ENCODE measurements around the gene LRCH1. TPM values are rescaled to one million over a fixed set of nuclear protein-coding genes. Genes with fewer than 3 reads are reported as not detected.
A peak's percentile ranks its signal among the peaks of the same experiment; 100 is the strongest.

Gene LRCH1
- total RNA-seq, 4 donors from 2014 or later = 13.6 to 29.7 (median 18.5) TPM

DNA sequence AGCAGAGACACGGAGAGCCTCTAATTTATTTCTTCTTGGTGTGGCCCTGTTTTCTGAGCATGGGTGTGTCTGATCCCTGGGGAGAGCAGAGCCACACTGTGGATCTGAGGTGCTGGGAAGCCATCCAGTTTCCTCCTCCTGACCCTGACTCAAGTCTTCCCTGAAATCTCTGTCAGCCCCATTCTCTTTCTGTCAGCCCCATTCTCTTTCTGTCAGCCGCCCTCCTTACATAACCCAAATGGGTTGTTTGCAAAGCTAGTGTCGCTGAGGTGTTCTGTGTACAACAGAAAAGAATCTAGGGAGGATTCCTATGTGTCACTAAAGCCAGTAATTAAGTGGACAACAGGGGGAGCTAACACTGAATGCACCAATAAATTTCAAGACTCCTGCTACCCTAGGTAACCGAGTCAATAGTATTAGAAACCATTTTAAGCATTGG lies 50.2 kb downstream of the LRCH1 start:
- TF ChIP-seq, protein P1, sequence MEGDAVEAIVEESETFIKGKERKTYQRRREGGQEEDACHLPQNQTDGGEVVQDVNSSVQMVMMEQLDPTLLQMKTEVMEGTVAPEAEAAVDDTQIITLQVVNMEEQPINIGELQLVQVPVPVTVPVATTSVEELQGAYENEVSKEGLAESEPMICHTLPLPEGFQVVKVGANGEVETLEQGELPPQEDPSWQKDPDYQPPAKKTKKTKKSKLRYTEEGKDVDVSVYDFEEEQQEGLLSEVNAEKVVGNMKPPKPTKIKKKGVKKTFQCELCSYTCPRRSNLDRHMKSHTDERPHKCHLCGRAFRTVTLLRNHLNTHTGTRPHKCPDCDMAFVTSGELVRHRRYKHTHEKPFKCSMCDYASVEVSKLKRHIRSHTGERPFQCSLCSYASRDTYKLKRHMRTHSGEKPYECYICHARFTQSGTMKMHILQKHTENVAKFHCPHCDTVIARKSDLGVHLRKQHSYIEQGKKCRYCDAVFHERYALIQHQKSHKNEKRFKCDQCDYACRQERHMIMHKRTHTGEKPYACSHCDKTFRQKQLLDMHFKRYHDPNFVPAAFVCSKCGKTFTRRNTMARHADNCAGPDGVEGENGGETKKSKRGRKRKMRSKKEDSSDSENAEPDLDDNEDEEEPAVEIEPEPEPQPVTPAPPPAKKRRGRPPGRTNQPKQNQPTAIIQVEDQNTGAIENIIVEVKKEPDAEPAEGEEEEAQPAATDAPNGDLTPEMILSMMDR (IDR thresholded peaks at IDR 0.05) = peak in 4 of 6 experiments; percentile 16 to 48 (median 30)
- TF ChIP-seq POLR2A (IDR thresholded peaks at IDR 0.05) = no peak
- DNase-seq = no peak
- Histone ChIP-seq H3K4me1 (peaks cover 0 to 72% (median 9%) of the 10 kb centered on the region in 4 donors), H3K9me3 (no peaks in the 10 kb centered on the region), H3K36me3 (no peaks in the 10 kb centered on the region), H3K27me3 (no peaks in the 10 kb centered on the region), H3K27ac (no peak overlapping the region), H3K4me3 (no peak overlapping the region)

DNA sequence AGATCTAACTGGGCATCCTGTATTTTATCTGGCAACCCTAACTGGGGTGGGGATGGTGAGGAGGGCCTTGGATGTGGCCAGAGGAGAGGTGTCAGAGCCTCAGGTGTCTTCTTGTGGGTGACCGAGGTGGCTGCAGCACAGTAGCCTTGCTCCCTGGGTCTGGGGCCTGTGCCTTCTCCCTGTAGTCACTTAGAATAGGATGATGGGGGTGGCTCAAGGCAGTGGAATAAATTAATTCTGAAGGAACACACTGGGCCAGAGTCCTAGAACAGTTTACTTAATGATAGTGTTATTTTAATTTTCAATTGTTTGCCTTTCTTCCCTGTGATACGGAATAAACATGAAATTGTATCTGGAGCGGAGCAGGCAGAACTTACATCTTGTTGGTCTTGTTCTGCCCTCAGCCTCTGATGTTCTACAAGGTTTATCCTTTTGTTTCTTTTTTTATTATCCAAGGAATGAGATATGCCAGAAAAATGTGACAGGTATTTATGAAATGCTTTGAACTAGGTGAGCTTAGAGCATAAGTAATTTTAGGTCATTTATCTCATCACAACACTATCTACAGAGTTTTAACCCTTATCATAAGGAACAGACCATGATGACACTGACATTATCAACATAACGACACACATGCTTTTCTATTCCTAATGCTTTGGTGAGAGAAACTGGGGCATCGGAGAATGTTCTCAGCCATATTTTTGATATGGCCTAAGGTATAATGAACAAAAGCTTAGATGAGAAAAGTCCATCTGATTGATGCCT lies 51.4 kb downstream of the LRCH1 start:
- DNase-seq = no peak
- no peaks in the 10 kb centered on the region for H3K36me3 ChIP-seq
- TF ChIP-seq POLR2A (IDR thresholded peaks at IDR 0.05) = no peak
- TF ChIP-seq, protein P1 (IDR thresholded peaks at IDR 0.05) = no peak
- H3K27ac ChIP-seq = peak overlapping the region in 1 of 4 donors; percentile 5
- H3K4me3 ChIP-seq = no peak overlapping the region
- H3K9me3 ChIP-seq = no peaks in the 10 kb centered on the region
- no peaks in the 10 kb centered on the region for H3K27me3 ChIP-seq
- peaks cover 0 to 81% (median 7%) of the 10 kb centered on the region in 4 donors for H3K4me1 ChIP-seq

DNA sequence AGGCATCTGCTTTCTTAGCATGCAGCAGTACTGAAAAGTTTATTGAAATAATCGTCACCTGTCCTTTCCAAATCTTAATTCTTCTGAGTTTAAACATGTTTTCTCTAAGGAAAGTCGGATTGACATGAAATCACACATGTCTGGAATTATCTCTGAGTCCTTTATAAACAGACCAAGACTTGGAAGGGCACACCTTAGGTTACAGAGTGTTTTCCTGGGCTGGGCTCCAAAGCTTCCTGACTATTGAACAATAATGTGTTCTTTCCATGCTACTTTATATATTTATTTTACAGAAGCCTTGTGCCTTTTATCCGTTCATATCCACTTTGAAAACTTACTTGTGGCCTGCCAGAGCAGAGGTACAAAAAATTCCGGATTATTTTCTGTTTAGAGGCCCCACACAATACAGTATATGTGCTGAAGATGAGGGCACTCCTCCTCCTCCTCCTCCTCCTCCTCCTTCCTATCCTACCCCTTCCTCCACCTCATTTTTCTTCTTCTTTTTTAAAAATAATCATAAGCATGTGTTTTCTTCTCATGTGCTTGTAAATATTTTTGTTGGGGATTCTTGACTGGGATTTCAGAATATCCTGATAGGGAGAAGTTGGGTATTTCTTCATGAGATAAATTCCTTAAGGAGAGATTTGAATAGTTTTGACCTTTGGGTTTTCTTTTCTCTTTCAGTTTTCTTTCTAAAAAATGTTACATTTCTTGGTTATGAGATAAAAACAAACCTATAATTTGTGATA lies 52.3 kb downstream of the LRCH1 start:
- H3K4me3 ChIP-seq = no peak overlapping the region
- no peak for DNase-seq
- TF ChIP-seq, protein P1 (IDR thresholded peaks at IDR 0.05) = no peak
- TF ChIP-seq POLR2A (IDR thresholded peaks at IDR 0.05) = no peak
- H3K36me3 ChIP-seq = no peaks in the 10 kb centered on the region
- no peaks in the 10 kb centered on the region for H3K27me3 ChIP-seq
- peak overlapping the region in 1 of 4 donors; percentile 29 for H3K27ac ChIP-seq
- H3K9me3 ChIP-seq = no peaks in the 10 kb centered on the region
- peaks cover 0 to 81% (median 4%) of the 10 kb centered on the region in 4 donors for H3K4me1 ChIP-seq

GRCh38 chr13:46605825-46606554 lies 53.0 kb downstream of the LRCH1 start:
- H3K4me3 ChIP-seq = no peak overlapping the region
- H3K27ac ChIP-seq = peak overlapping the region in 3 of 4 donors; percentile 27 to 61 (median 29)
- H3K9me3 ChIP-seq = no peaks in the 10 kb centered on the region
- H3K4me1 ChIP-seq = peaks cover 0 to 75% (median 4%) of the 10 kb centered on the region in 4 donors
- H3K36me3 ChIP-seq = no peaks in the 10 kb centered on the region
- TF ChIP-seq, protein P1 (IDR thresholded peaks at IDR 0.05) = no peak
- no peak for TF ChIP-seq POLR2A (IDR thresholded peaks at IDR 0.05)
- no peaks in the 10 kb centered on the region for H3K27me3 ChIP-seq
- no peak for DNase-seq

DNA sequence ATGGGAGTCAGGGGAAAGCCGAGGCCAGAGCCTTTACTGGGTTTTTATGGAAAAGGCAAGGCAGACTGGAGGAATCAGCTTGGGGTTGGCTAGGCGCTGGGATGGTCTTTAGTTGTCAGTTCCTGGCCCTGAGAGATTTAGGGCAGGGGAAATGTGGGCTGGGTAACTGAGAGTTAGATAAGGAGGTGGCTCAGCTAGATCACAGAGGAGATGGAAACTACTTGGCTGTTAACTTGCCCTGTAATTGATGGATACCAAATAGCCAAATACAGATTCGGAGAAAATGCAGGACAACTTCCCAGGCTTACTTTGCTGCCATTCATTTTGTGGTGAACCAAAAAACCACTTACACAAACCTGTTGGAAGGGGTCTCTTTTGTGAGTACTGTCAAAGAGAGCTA lies 54.0 kb downstream of the LRCH1 start:
- Histone ChIP-seq H3K27ac (peak overlapping the region; percentile 13 to 70 (median 44)), H3K9me3 (no peaks in the 10 kb centered on the region), H3K4me1 (peaks cover 0 to 65% (median 4%) of the 10 kb centered on the region in 4 donors), H3K36me3 (no peaks in the 10 kb centered on the region), H3K4me3 (no peak overlapping the region), H3K27me3 (no peaks in the 10 kb centered on the region)
- DNase-seq = no peak
- no peak for TF ChIP-seq POLR2A (IDR thresholded peaks at IDR 0.05)
- TF ChIP-seq, protein P1 (IDR thresholded peaks at IDR 0.05) = no peak
